Mesendoderm (in vitro differentiated cells): ENCODE measurements around the gene KLKB1.

Source experiments
- DNase-seq: peaks from one replicate; pipeline ENCODE4 v3.0.0; 2013
- H2AK5ac ChIP-seq: 2 replicates; pipeline ENCODE4 v1.6.1; 2013; ENCODE audit warnings: low read length, inconsistent platforms
- H2BK120ac ChIP-seq: 2 replicates; pipeline ENCODE4 v1.6.1; 2013; ENCODE audit warnings: low read depth, mild to moderate bottlenecking, low read length, moderate library complexity, mixed read lengths
- H2BK15ac ChIP-seq: replicated peaks from 2 replicates; pipeline ENCODE4 v1.6.1; 2013; ENCODE audit warnings: low read depth, mild to moderate bottlenecking, moderate library complexity
- H2BK5ac ChIP-seq: 2 replicates; pipeline ENCODE4 v1.6.1; 2013; ENCODE audit warnings: low read length, inconsistent platforms
- H3K18ac ChIP-seq: 2 replicates; pipeline ENCODE4 v1.6.1; 2013; ENCODE audit warnings: mild to moderate bottlenecking, low read length, mixed read lengths
- H3K23ac ChIP-seq: one replicate; pipeline ENCODE4 v1.6.1; 2013; ENCODE audit warnings: low read length
- H3K27ac ChIP-seq: 2 replicates; pipeline ENCODE4 v1.5.1; 2013; ENCODE audit warnings: low read depth, mild to moderate bottlenecking, inconsistent platforms, low read length, moderate library complexity
- H3K27me3 ChIP-seq: 2 replicates; pipeline ENCODE4 v1.6.1; 2013; ENCODE audit warnings: low read length, control low read depth, mild to moderate bottlenecking, inconsistent platforms; ENCODE audit not compliant: insufficient read depth, poor library complexity
- H3K36me3 ChIP-seq: 2 replicates; pipeline ENCODE4 v1.6.1; 2013; ENCODE audit warnings: low read length, inconsistent platforms; ENCODE audit not compliant: control insufficient read depth, insufficient read depth
- H3K4ac ChIP-seq: one replicate; pipeline ENCODE4 v1.6.1; 2013; ENCODE audit warnings: low read depth, mild to moderate bottlenecking, low read length, moderate library complexity
- H3K4me1 ChIP-seq: 2 replicates; pipeline ENCODE4 v1.6.1; 2013; ENCODE audit warnings: low read depth, low read length, inconsistent platforms; ENCODE audit not compliant: control insufficient read depth
- H3K4me2 ChIP-seq: 2 replicates; pipeline ENCODE4 v1.6.1; 2013; ENCODE audit warnings: low read length
- H3K4me3 ChIP-seq: 2 replicates; pipeline ENCODE4 v1.5.1; 2013; ENCODE audit warnings: mild to moderate bottlenecking, low read length
- H3K56ac ChIP-seq: one replicate; pipeline ENCODE4 v1.6.1; 2013; ENCODE audit warnings: low read length
- H3K79me1 ChIP-seq: 2 replicates; pipeline ENCODE4 v1.6.1; 2013; ENCODE audit warnings: low read length, inconsistent platforms
- H3K79me2 ChIP-seq: 2 replicates; pipeline ENCODE4 v1.6.1; 2013; ENCODE audit warnings: mild to moderate bottlenecking, low read length; ENCODE audit not compliant: control insufficient read depth, insufficient read depth
- H3K9ac ChIP-seq: 2 replicates; pipeline ENCODE4 v1.6.1; 2013; ENCODE audit warnings: low read length, inconsistent platforms
- H4K5ac ChIP-seq: one replicate; pipeline ENCODE4 v1.6.1; 2013; ENCODE audit warnings: low read length
- H4K8ac ChIP-seq: one replicate; pipeline ENCODE4 v1.6.1; 2013; ENCODE audit warnings: low read depth, mild to moderate bottlenecking, control low read depth, low read length, moderate library complexity
- WGBS: extraction: QIAGEN DNeasy Blood & Tissue Kit; methylation state at CpG from one replicate; pipeline ENCODE4 v1.1.7; 2013; ENCODE audit warnings: low lambda C conversion rate, missing lambda C conversion rate; ENCODE audit not compliant: insufficient coverage; ENCODE audit errors: extremely low coverage; 5-methylcytosine and 5-hydroxymethylcytosine counted together

The KLKB1 gene

GRCh38 chr4:186228514-186228894 lies 1.2 kb downstream of the KLKB1 start:
- Histone ChIP-seq H2BK120ac (no peak overlapping the region), H3K9ac (no peak overlapping the region), H3K18ac (no peak overlapping the region), H3K79me2 (no peaks in the 10 kb centered on the region), H4K8ac (no peak overlapping the region), H3K23ac (no peak overlapping the region), H3K4me1 (peaks cover 2% of the 10 kb centered on the region), H3K4me2 (no peak overlapping the region), H3K27ac (no peak overlapping the region), H2BK15ac (no peak overlapping the region), H3K27me3 (no peaks in the 10 kb centered on the region), H4K5ac (no peak overlapping the region), H3K36me3 (no peaks in the 10 kb centered on the region), H3K56ac (no peak overlapping the region), H2AK5ac (no peak overlapping the region), H3K4me3 (no peak overlapping the region), H2BK5ac (no peak overlapping the region), H3K79me1 (no peaks in the 10 kb centered on the region), H3K4ac (no peak overlapping the region)
- WGBS = no CpG with 5 or more reads among the region's 2 CpGs
- no peak for DNase-seq

GRCh38 chr4:186234367-186234766 lies 7.1 kb downstream of the KLKB1 start:
- no peak overlapping the region for H3K4me2 ChIP-seq
- no peak overlapping the region for H3K9ac ChIP-seq
- WGBS = no CpG with 5 or more reads among the region's 2 CpGs
- no peak overlapping the region for H4K8ac ChIP-seq
- H3K27me3 ChIP-seq = no peaks in the 10 kb centered on the region
- no peak overlapping the region for H2AK5ac ChIP-seq
- no peaks in the 10 kb centered on the region for H3K36me3 ChIP-seq
- no peak overlapping the region for H3K27ac ChIP-seq
- no peak overlapping the region for H3K18ac ChIP-seq
- DNase-seq = no peak
- no peak overlapping the region for H3K4ac ChIP-seq
- H2BK120ac ChIP-seq = no peak overlapping the region
- no peak overlapping the region for H3K56ac ChIP-seq
- no peak overlapping the region for H2BK15ac ChIP-seq
- H3K23ac ChIP-seq = no peak overlapping the region
- peaks cover 2% of the 10 kb centered on the region for H3K4me1 ChIP-seq
- no peaks in the 10 kb centered on the region for H3K79me2 ChIP-seq
- H3K79me1 ChIP-seq = no peaks in the 10 kb centered on the region
- no peak overlapping the region for H2BK5ac ChIP-seq
- no peak overlapping the region for H4K5ac ChIP-seq
- H3K4me3 ChIP-seq = no peak overlapping the region

GRCh38 chr4:186236126-186236525 lies 8.8 kb downstream of the KLKB1 start:
- H3K4ac ChIP-seq = no peak overlapping the region
- H4K8ac ChIP-seq = no peak overlapping the region

GRCh38 chr4:186240452-186240847 lies 13.1 kb downstream of the KLKB1 start:
- H4K8ac ChIP-seq = no peak overlapping the region
- no peaks in the 10 kb centered on the region for H3K79me1 ChIP-seq
- H3K4ac ChIP-seq = no peak overlapping the region
- no CpG with 5 or more reads among the region's 7 CpGs for WGBS
- peaks cover 6% of the 10 kb centered on the region for H3K4me1 ChIP-seq
- peak overlapping the region; percentile 72 for H3K56ac ChIP-seq
- H3K79me2 ChIP-seq = peaks cover 5% of the 10 kb centered on the region
- H3K18ac ChIP-seq = no peak overlapping the region
- H4K5ac ChIP-seq = peak overlapping the region; percentile 62
- peak overlapping the region; percentile 18 for H2AK5ac ChIP-seq
- H2BK5ac ChIP-seq = no peak overlapping the region
- peak overlapping the region; percentile 40 for H3K9ac ChIP-seq
- no peaks in the 10 kb centered on the region for H3K36me3 ChIP-seq
- no peaks in the 10 kb centered on the region for H3K27me3 ChIP-seq
- no peak overlapping the region for H2BK120ac ChIP-seq
- H3K4me3 ChIP-seq = no peak overlapping the region
- DNase-seq = no peak
- H2BK15ac ChIP-seq = no peak overlapping the region
- H3K4me2 ChIP-seq = no peak overlapping the region
- no peak overlapping the region for H3K27ac ChIP-seq
- H3K23ac ChIP-seq = no peak overlapping the region

More at GRCh38 chr4:186236126-186236525, 8.8 kb downstream of the KLKB1 start:
- H3K4me3 ChIP-seq = no peak overlapping the region
- no peak overlapping the region for H3K4me2 ChIP-seq
- H3K36me3 ChIP-seq = no peaks in the 10 kb centered on the region
- no peak overlapping the region for H3K9ac ChIP-seq
- H3K79me1 ChIP-seq = no peaks in the 10 kb centered on the region
- no peak overlapping the region for H2BK120ac ChIP-seq
- WGBS = no CpG with 5 or more reads among the region's 4 CpGs
- H2BK5ac ChIP-seq = no peak overlapping the region
- DNase-seq = no peak
- H2AK5ac ChIP-seq = no peak overlapping the region
- H3K4me1 ChIP-seq = peaks cover 6% of the 10 kb centered on the region
- no peak overlapping the region for H2BK15ac ChIP-seq
- no peak overlapping the region for H4K5ac ChIP-seq
- H3K27me3 ChIP-seq = no peaks in the 10 kb centered on the region
- H3K56ac ChIP-seq = no peak overlapping the region
- no peak overlapping the region for H3K27ac ChIP-seq
- H3K79me2 ChIP-seq = no peaks in the 10 kb centered on the region
- H3K23ac ChIP-seq = no peak overlapping the region
- H3K18ac ChIP-seq = no peak overlapping the region

- no peak overlapping the region for H2BK5ac ChIP-seq
- H3K27ac ChIP-seq = no peak overlapping the region
- DNase-seq = peak; percentile 46
- H3K9ac ChIP-seq = peak overlapping the region; percentile 40
- peak overlapping the region; percentile 20 for H3K18ac ChIP-seq
- H3K27me3 ChIP-seq = no peaks in the 10 kb centered on the region
- no peak overlapping the region for H3K4me2 ChIP-seq
- no peak overlapping the region for H4K8ac ChIP-seq
- H3K79me1 ChIP-seq = no peaks in the 10 kb centered on the region
- WGBS = no CpG with 5 or more reads among the region's 7 CpGs
- no peak overlapping the region for H3K4me3 ChIP-seq
- no peaks in the 10 kb centered on the region for H3K36me3 ChIP-seq
- peaks cover 5% of the 10 kb centered on the region for H3K79me2 ChIP-seq
- H2BK15ac ChIP-seq = no peak overlapping the region
- peak overlapping the region; percentile 18 for H2AK5ac ChIP-seq
- H3K4me1 ChIP-seq = peaks cover 6% of the 10 kb centered on the region
- H3K4ac ChIP-seq = peak overlapping the region; percentile 44
- H2BK120ac ChIP-seq = no peak overlapping the region
- no peak overlapping the region for H3K23ac ChIP-seq
- peak overlapping the region; percentile 62 for H4K5ac ChIP-seq
- peak overlapping the region; percentile 72 for H3K56ac ChIP-seq
Observed at GRCh38 chr4:186240848-186241491, 13.7 kb downstream of the KLKB1 start.

GRCh38 chr4:186241616-186242015 lies 14.3 kb downstream of the KLKB1 start:
- H3K36me3 ChIP-seq = no peaks in the 10 kb centered on the region
- no peak overlapping the region for H3K4ac ChIP-seq
- no CpG with 5 or more reads among the region's 4 CpGs for WGBS
- DNase-seq = no peak
- no peak overlapping the region for H2BK15ac ChIP-seq
- peaks cover 6% of the 10 kb centered on the region for H3K4me1 ChIP-seq
- H3K27me3 ChIP-seq = no peaks in the 10 kb centered on the region
- no peak overlapping the region for H2BK120ac ChIP-seq
- H3K9ac ChIP-seq = peak overlapping the region; percentile 0
- peaks cover 9% of the 10 kb centered on the region for H3K79me2 ChIP-seq
- no peaks in the 10 kb centered on the region for H3K79me1 ChIP-seq
- no peak overlapping the region for H2BK5ac ChIP-seq
- H2AK5ac ChIP-seq = no peak overlapping the region
- no peak overlapping the region for H3K18ac ChIP-seq
- no peak overlapping the region for H3K4me2 ChIP-seq
- no peak overlapping the region for H4K8ac ChIP-seq
- H4K5ac ChIP-seq = no peak overlapping the region
- H3K23ac ChIP-seq = no peak overlapping the region
- peak overlapping the region; percentile 20 for H3K27ac ChIP-seq
- H3K4me3 ChIP-seq = no peak overlapping the region
- H3K56ac ChIP-seq = no peak overlapping the region
